MM.1S (cell line): ENCODE measurements around the gene ZFP36L1.
A peak's percentile ranks its signal among the peaks of the same experiment; 100 is the strongest.

Experiments used
- DNase-seq: peaks from one replicate; pipeline ENCODE4 v3.0.0-alpha.2; 2015
- H2AFZ ChIP-seq: fragments of 300-600 bp; sonication (generic); 2 replicates; pipeline ENCODE4 v1.6.0; 2016; ENCODE audit warnings: antibody characterized with exemption, low read length
- H3F3A ChIP-seq: fragments of 300-600 bp; sonication (generic); 2 replicates; pipeline ENCODE4 v1.6.1; 2016; ENCODE audit warnings: mild to moderate bottlenecking, antibody characterized with exemption, low read length, moderate library complexity, mixed read lengths; ENCODE audit not compliant: insufficient read depth
- H3K27ac ChIP-seq: fragments of 300-600 bp; sonication (generic); 2 replicates; pipeline ENCODE4 v1.5.1; 2016; ENCODE audit warnings: mild to moderate bottlenecking, low read length
- H3K27me3 ChIP-seq: fragments of 300-600 bp; sonication (generic); replicated peaks from 2 replicates; pipeline ENCODE4 v1.6.0; 2016; ENCODE audit warnings: low read length; ENCODE audit not compliant: insufficient read depth
- H3K36me3 ChIP-seq: fragments of 300-600 bp; sonication (generic); replicated peaks from 2 replicates; pipeline ENCODE4 v1.6.1; 2016; ENCODE audit warnings: mild to moderate bottlenecking, low read length, mixed read lengths; ENCODE audit not compliant: insufficient read depth
- H3K4me1 ChIP-seq: fragments of 300-600 bp; sonication (generic); 2 replicates; pipeline ENCODE4 v1.6.1; 2016; ENCODE audit warnings: low read length, mixed read lengths
- H3K4me2 ChIP-seq: fragments of 300-600 bp; sonication (generic); 2 replicates; pipeline ENCODE4 v1.6.0; 2016; ENCODE audit warnings: low read depth, low read length
- H3K4me3 ChIP-seq: fragments of 300-600 bp; sonication (generic); 2 replicates; pipeline ENCODE4 v1.5.1; 2016; ENCODE audit warnings: low read length, mixed read lengths
- H3K79me2 ChIP-seq: fragments of 300-600 bp; sonication (generic); 2 replicates; pipeline ENCODE4 v1.6.1; 2016; ENCODE audit warnings: mixed run types, low read length, mixed read lengths
- H3K9ac ChIP-seq: fragments of 300-600 bp; sonication (generic); 2 replicates; pipeline ENCODE4 v1.6.1; 2016; ENCODE audit warnings: low read length, mixed read lengths
- H3K9me2 ChIP-seq: fragments of 300-600 bp; sonication (generic); replicated peaks from 2 replicates; pipeline ENCODE4 v1.6.1; 2016; ENCODE audit warnings: mild to moderate bottlenecking, low read length, mixed read lengths; ENCODE audit not compliant: insufficient read depth
- H3K9me3 ChIP-seq: fragments of 300-600 bp; sonication (generic); replicated peaks from 2 replicates; pipeline ENCODE4 v1.6.1; 2016; ENCODE audit warnings: mild to moderate bottlenecking, low read length, mixed read lengths; ENCODE audit not compliant: insufficient read depth
- H4K20me1 ChIP-seq: fragments of 300-600 bp; sonication (generic); 2 replicates; pipeline ENCODE4 v1.6.1; 2016; ENCODE audit warnings: mild to moderate bottlenecking, low read length, moderate library complexity, mixed read lengths; ENCODE audit not compliant: insufficient read depth
- CTCF ChIP-seq: fragments of 300-600 bp; sonication (generic); IDR thresholded peaks from 2 replicates; pipeline ENCODE4 v1.5.1; 2016; ENCODE audit warnings: antibody characterized with exemption, low read length, mixed read lengths
- EZH2 ChIP-seq: fragments of 300-600 bp; sonication (generic); optimal IDR thresholded peaks from 2 replicates; pipeline ENCODE3; 2017; ENCODE audit warnings: low read depth, mild to moderate bottlenecking, antibody characterized with exemption, low read length, mixed read lengths
- EZH2phosphoT487 ChIP-seq: fragments of 300-600 bp; sonication (generic); IDR thresholded peaks from 2 replicates; pipeline ENCODE4 v1.6.1; 2018; ENCODE audit warnings: antibody characterized with exemption, low read length

The ZFP36L1 gene

GRCh38 chr14:68792979-68793733 lies at the start of gene ZFP36L1:
Gene ZFP36L1 (minus strand): TSS chr14:68793067. CDS start chr14:68792938, 129 bp downstream.
- peaks cover 21% of the 10 kb centered on the region for H3F3A ChIP-seq
- peaks cover 7% of the 10 kb centered on the region; the same call in 1 of the 2 replicates for H3K4me1 ChIP-seq
- peak; percentile 79 for DNase-seq

GRCh38 chr14:68842298-68842697 lies 49.4 kb upstream of the ZFP36L1 start:
- no peaks in the 10 kb centered on the region for H3K79me2 ChIP-seq
- no peaks in the 10 kb centered on the region for H3K9me3 ChIP-seq
- no peak for DNase-seq
- no peaks in the 10 kb centered on the region for H3K27me3 ChIP-seq
- H3F3A ChIP-seq = no peaks in the 10 kb centered on the region
- no peaks in the 10 kb centered on the region for H3K36me3 ChIP-seq
- H2AFZ ChIP-seq = no peak overlapping the region
- TF ChIP-seq EZH2 (no peak), CTCF (no peak), EZH2phosphoT487 (no peak)
- no peak overlapping the region for H3K27ac ChIP-seq
- no peak overlapping the region for H3K4me2 ChIP-seq
- no peak overlapping the region for H3K4me3 ChIP-seq
- H3K4me1 ChIP-seq = no peaks in the 10 kb centered on the region
- H4K20me1 ChIP-seq = no peaks in the 10 kb centered on the region
- H3K9ac ChIP-seq = no peak overlapping the region
- no peaks in the 10 kb centered on the region for H3K9me2 ChIP-seq

More at GRCh38 chr14:68792979-68793733, at the start of gene ZFP36L1:
- H3K9me2 ChIP-seq = no peaks in the 10 kb centered on the region
- peak within 1 kb of the TSS; percentile 88 for H3K4me3 ChIP-seq
- H4K20me1 ChIP-seq = no peaks in the 10 kb centered on the region
- H3K27me3 ChIP-seq = no peaks in the 10 kb centered on the region
- H3K79me2 ChIP-seq = peaks cover 30% of the 10 kb centered on the region
- H3K9ac ChIP-seq = peak within 1 kb of the TSS; percentile 99
- H3K4me2 ChIP-seq = peak within 1 kb of the TSS; percentile 81
- H2AFZ ChIP-seq = no peak within 1 kb of the TSS
- TF ChIP-seq EZH2phosphoT487 = no peak
- TF ChIP-seq CTCF = no peak
- TF ChIP-seq EZH2 = no peak
- no peaks in the 10 kb centered on the region; the same call in 1 of the 2 replicates for H3K36me3 ChIP-seq
- no peaks in the 10 kb centered on the region for H3K9me3 ChIP-seq
- H3K27ac ChIP-seq = peak within 1 kb of the TSS; percentile 100

- no peaks in the 10 kb centered on the region for H3K79me2 ChIP-seq
- no peaks in the 10 kb centered on the region for H4K20me1 ChIP-seq
- no peak overlapping the region for H2AFZ ChIP-seq
- H3K4me1 ChIP-seq = no peaks in the 10 kb centered on the region
- DNase-seq = no peak
- TF ChIP-seq EZH2phosphoT487 = no peak
- TF ChIP-seq CTCF = no peak
- TF ChIP-seq EZH2 = no peak
- H3K9me3 ChIP-seq = no peaks in the 10 kb centered on the region
- no peak overlapping the region for H3K4me2 ChIP-seq
- H3K27me3 ChIP-seq = no peaks in the 10 kb centered on the region
- no peak overlapping the region for H3K4me3 ChIP-seq
- H3K27ac ChIP-seq = no peak overlapping the region
- H3F3A ChIP-seq = no peaks in the 10 kb centered on the region
- H3K9me2 ChIP-seq = no peaks in the 10 kb centered on the region
- H3K9ac ChIP-seq = no peak overlapping the region
- no peaks in the 10 kb centered on the region for H3K36me3 ChIP-seq
Measured at GRCh38 chr14:68841016-68841809, 48.3 kb upstream of the ZFP36L1 start.
